ENCODE results near the gene SND1.

SND1 gene

DNA sequence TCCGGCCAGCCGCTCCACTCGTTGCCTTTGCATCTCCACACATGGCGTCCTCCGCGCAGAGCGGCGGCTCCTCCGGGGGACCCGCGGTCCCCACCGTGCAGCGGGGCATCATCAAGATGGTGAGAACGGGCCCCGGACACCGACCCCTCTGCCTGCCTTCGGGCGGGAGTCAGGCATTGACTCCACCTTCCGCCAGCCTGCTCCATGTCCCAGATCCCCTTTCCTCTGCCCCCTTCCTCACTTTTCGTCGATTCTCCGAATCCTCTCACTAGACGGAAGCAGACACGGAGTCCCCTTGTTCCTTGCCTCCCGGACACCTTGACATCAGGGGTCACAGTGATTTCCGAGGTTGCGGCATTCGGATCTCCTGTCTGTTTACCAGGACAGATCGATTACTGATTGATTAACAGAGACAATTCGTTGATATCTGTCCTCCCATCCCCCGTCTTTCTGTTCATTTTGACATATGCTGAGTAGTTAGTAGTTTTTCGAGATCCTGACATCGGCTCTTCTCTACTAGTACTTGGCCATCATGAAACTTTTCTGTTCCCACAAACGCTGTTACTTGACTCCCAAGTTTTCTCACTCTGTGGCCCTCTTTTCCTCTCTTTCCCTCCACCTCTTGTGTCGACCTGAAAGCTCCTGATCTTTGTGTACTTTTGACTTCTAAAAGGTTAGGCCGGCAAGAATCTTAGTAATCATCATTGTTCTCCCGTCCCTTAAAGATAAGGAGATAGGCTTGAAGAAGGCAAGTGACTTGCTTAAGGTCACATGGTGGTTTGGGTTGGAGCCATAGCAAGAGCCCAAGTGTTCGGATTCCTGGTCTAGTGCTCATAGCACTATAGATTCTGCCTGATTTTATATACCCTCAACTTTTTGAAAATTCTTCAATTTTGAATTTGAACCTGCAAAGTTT is 597 bp downstream of the SND1 start:
- peaks cover 56% of the 10 kb centered on the region for H3K79me2 ChIP-seq (ENCODE audit: low read length)
- H3K9me3 ChIP-seq (replicated peaks; ENCODE audit: insufficient read depth, low read length), result no peaks in the 10 kb centered on the region
- DNase-seq, result peak; percentile 29
- peaks cover 2% of the 10 kb centered on the region; the same call in 1 of the 2 replicates for H3K36me3 ChIP-seq (replicated peaks; ENCODE audit: insufficient read depth, low read length)
- TF ChIP-seq, protein P1, sequence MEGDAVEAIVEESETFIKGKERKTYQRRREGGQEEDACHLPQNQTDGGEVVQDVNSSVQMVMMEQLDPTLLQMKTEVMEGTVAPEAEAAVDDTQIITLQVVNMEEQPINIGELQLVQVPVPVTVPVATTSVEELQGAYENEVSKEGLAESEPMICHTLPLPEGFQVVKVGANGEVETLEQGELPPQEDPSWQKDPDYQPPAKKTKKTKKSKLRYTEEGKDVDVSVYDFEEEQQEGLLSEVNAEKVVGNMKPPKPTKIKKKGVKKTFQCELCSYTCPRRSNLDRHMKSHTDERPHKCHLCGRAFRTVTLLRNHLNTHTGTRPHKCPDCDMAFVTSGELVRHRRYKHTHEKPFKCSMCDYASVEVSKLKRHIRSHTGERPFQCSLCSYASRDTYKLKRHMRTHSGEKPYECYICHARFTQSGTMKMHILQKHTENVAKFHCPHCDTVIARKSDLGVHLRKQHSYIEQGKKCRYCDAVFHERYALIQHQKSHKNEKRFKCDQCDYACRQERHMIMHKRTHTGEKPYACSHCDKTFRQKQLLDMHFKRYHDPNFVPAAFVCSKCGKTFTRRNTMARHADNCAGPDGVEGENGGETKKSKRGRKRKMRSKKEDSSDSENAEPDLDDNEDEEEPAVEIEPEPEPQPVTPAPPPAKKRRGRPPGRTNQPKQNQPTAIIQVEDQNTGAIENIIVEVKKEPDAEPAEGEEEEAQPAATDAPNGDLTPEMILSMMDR (IDR thresholded peaks at IDR 0.05; ENCODE audit: low read length), result no peak
- TF ChIP-seq EZH2phosphoT487 (IDR thresholded peaks at IDR 0.05; ENCODE audit: low read length) (no peak), EZH2 (optimal IDR thresholded peaks at IDR 0.05; ENCODE audit: low read depth, low read length) (no peak)
- peaks cover 20% of the 10 kb centered on the region for H3K4me1 ChIP-seq (ENCODE audit: low read length)
- H3F3A ChIP-seq (ENCODE audit: insufficient read depth, low read length), result peaks cover 6% of the 10 kb centered on the region; the same call in 1 of the 2 replicates
- peak overlapping the region; percentile 85 for H2AFZ ChIP-seq (ENCODE audit: low read length)
- no peaks in the 10 kb centered on the region for H3K27me3 ChIP-seq (replicated peaks; ENCODE audit: insufficient read depth, low read length)
- peaks cover 40% of the 10 kb centered on the region for H4K20me1 ChIP-seq (ENCODE audit: insufficient read depth, low read length)
- peak overlapping the region; percentile 90 for H3K9ac ChIP-seq (ENCODE audit: low read length)
- H3K4me2 ChIP-seq (ENCODE audit: low read depth, low read length), result peak overlapping the region; percentile 72
- peak overlapping the region; percentile 65; the same call in 1 of the 2 replicates for H3K27ac ChIP-seq (ENCODE audit: low read length)
- H3K4me3 ChIP-seq (ENCODE audit: low read length), result peak overlapping the region; percentile 97
- H3K9me2 ChIP-seq (replicated peaks; ENCODE audit: insufficient read depth, low read length), result no peaks in the 10 kb centered on the region

DNA sequence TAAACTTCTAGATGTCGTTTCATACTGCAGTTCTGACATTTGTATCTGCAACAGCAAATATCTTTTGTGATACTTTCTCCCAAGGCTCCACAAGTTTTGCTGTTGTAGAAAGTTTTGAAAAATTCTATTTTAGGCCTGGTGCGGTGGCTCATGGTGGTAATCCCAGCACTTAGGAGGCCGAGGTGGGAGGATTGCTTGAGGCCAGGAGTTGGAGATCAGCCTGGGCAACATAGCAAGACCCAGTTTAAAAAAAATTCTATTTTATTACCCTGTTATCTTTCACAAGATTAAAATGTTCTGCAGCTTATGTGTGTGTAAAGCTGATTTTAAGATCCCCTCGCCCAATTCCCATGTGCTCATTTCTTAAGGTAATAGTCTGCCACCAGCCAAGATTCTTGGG is 1.4 kb downstream of the SND1 start:
- Histone ChIP-seq H3K9me2 (replicated peaks; ENCODE audit: insufficient read depth, low read length) (no peaks in the 10 kb centered on the region), H2AFZ (ENCODE audit: low read length) (no peak overlapping the region), H3K79me2 (ENCODE audit: low read length) (peaks cover 64% of the 10 kb centered on the region), H3K4me1 (ENCODE audit: low read length) (peaks cover 22% of the 10 kb centered on the region), H3K4me3 (ENCODE audit: low read length) (peak overlapping the region; percentile 97), H3K27ac (ENCODE audit: low read length) (no peak overlapping the region), H3K27me3 (replicated peaks; ENCODE audit: insufficient read depth, low read length) (no peaks in the 10 kb centered on the region), H3K9ac (ENCODE audit: low read length) (peak overlapping the region; percentile 90), H3K9me3 (replicated peaks; ENCODE audit: insufficient read depth, low read length) (no peaks in the 10 kb centered on the region), H3K36me3 (replicated peaks; ENCODE audit: insufficient read depth, low read length) (peaks cover 7% of the 10 kb centered on the region), H3K4me2 (ENCODE audit: low read depth, low read length) (peak overlapping the region; percentile 72), H4K20me1 (ENCODE audit: insufficient read depth, low read length) (peaks cover 48% of the 10 kb centered on the region), H3F3A (ENCODE audit: insufficient read depth, low read length) (peaks cover 6% of the 10 kb centered on the region; the same call in 1 of the 2 replicates)
- TF ChIP-seq, protein P1 (IDR thresholded peaks at IDR 0.05; ENCODE audit: low read length), result no peak
- TF ChIP-seq EZH2phosphoT487 (IDR thresholded peaks at IDR 0.05; ENCODE audit: low read length) (no peak), EZH2 (optimal IDR thresholded peaks at IDR 0.05; ENCODE audit: low read depth, low read length) (no peak)
- no peak for DNase-seq

DNA sequence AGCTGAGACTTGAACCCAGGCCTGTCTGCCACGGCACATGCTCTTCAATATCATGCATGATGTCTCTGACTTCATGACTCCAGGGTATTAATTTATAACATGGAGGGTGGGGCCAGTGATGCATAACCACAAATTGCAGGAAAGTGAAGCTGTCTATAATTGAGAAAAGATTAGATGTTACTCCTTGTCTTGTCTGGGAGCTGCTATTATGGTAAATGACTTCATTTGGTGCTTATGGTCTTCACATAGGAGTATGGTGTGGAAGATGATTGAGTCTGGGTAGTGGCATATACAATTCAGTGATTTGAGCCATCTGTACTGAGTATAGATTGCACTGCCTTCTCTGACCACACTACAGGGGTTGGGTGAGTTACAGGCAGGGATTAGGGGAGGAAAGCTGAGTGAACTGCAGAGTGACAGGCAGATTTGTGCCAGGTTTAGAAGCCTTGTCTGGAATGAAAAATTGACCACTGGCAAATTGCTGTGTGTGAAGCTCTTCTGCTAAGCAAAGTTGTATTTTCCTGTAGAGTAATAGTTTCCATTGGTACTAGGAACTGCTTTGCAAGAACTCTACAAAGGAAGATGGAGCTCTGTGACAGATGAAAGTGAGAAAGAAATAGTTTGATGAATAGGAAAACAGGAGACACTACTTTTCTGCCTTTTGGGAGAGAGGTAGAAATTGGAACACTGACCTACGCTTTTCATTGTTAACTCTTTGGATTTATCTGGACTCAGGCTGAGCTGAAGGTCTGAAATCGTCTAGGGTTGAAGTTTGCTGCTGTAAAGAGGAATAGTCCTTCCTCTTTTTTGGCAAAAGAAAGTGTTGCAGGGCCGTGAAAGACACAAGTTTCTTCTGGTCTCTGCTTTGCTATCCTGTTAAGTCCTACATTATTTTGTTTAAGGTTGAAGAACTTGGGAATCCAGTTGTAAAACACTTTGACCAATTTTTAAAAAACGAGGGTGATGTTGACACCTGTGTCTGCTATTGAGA is 2.7 kb downstream of the SND1 start:
- TF ChIP-seq EZH2 (optimal IDR thresholded peaks at IDR 0.05; ENCODE audit: low read depth, low read length) (no peak), EZH2phosphoT487 (IDR thresholded peaks at IDR 0.05; ENCODE audit: low read length) (no peak)
- TF ChIP-seq, protein P1 (IDR thresholded peaks at IDR 0.05; ENCODE audit: low read length), result no peak; the same call in 1 of the 2 replicates
- H2AFZ ChIP-seq (ENCODE audit: low read length), result no peak overlapping the region
- DNase-seq, result peak; percentile 24
- peak overlapping the region; percentile 90; the same call in 1 of the 2 replicates for H3K9ac ChIP-seq (ENCODE audit: low read length)
- H3F3A ChIP-seq (ENCODE audit: insufficient read depth, low read length), result peaks cover 6% of the 10 kb centered on the region; the same call in 1 of the 2 replicates
- H3K4me3 ChIP-seq (ENCODE audit: low read length), result peak overlapping the region; percentile 97
- H3K4me1 ChIP-seq (ENCODE audit: low read length), result peaks cover 32% of the 10 kb centered on the region
- H3K36me3 ChIP-seq (replicated peaks; ENCODE audit: insufficient read depth, low read length), result peaks cover 9% of the 10 kb centered on the region
- no peaks in the 10 kb centered on the region for H3K9me3 ChIP-seq (replicated peaks; ENCODE audit: insufficient read depth, low read length)
- H3K79me2 ChIP-seq (ENCODE audit: low read length), result peaks cover 77% of the 10 kb centered on the region
- no peaks in the 10 kb centered on the region for H3K9me2 ChIP-seq (replicated peaks; ENCODE audit: insufficient read depth, low read length)
- H4K20me1 ChIP-seq (ENCODE audit: insufficient read depth, low read length), result peaks cover 61% of the 10 kb centered on the region
- H3K27ac ChIP-seq (ENCODE audit: low read length), result peak overlapping the region; percentile 4; the same call in 1 of the 2 replicates
- H3K27me3 ChIP-seq (replicated peaks; ENCODE audit: insufficient read depth, low read length), result no peaks in the 10 kb centered on the region
- H3K4me2 ChIP-seq (ENCODE audit: low read depth, low read length), result peak overlapping the region; percentile 72

Data from MM.1S (cell line).